ENCODE data around the gene GMPR2. TPM values are rescaled to one million over a fixed set of nuclear protein-coding genes. Genes with fewer than 3 reads are reported as not detected.

The GMPR2 gene
- total RNA-seq, 4 donors from 2014 or later: 39.0 to 57.2 (median 49.0) TPM

- no peak for DNase-seq (ENCODE audit: low spot score in 2 of 2)
- TF ChIP-seq CTCF (IDR thresholded peaks at IDR 0.05): no peak
- TF ChIP-seq POLR2A (IDR thresholded peaks at IDR 0.05): no peak
- peak overlapping the region; percentile 87 for H3K4me3 ChIP-seq (ENCODE audit: low read depth, poor library complexity, severe bottlenecking)
- intact Hi-C loops (cut with DNase I; ENCODE audit: low total_unique reads): no loop called here
- 9 to 11% methylated on average over 13 of the region's 13 CpGs for WGBS, 2 donors
These were observed 37.9 kb downstream of the GMPR2 start for GRCh38 chr14:24270537-24271133.

DNA sequence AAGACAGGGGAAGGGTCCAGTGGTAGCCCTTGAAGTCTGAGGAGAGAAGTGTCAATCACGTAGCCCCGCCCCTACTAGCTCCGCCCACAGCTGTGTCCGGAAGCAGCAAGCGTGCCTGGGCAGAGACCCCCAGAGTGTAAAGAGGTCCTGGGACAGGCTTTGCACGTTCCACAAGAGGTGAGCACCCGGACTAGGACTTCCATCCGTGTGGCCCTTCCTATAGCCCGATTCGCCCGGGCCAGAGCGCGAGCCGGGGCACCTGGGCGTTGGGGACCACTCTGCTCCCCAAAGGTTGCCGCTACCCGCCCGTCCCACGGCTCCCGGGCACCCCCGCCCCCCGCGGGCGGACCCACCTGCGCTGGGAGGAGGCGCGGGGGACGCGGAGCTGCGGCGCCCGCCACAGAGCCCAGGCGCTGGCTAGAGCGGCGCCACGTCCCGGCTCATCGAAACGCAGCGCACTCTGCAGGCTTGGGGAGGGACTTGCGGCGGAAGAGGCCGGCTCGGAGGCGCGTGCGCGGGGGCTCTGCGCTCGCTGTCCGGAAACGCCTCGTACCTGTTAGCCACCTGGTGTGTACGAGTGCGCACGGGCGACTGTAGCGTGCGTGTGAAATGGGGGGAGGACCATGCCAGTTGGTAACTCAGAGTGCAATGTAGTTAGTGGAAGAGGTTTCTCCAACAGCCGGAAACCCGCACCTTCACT, 38.6 kb downstream of the GMPR2 start, which contains the start of gene RABGGTA:
Gene RABGGTA (minus strand): TSS at position 464 of the 700 bp plus-strand sequence. CDS start 482 bp downstream, outside the sequence.
- DNase-seq (ENCODE audit: low spot score in 2 of 2): peak; percentile 67 to 96
- WGBS, 2 donors: 0 to 1% methylated on average over 23 to 33 of the region's 61 CpGs
- intact Hi-C loops (cut with DNase I; ENCODE audit: low total_unique reads): no loop called here
- TF ChIP-seq POLR2A (IDR thresholded peaks at IDR 0.05) (no peak), CTCF (IDR thresholded peaks at IDR 0.05) (peak in 1 of 3 donors; percentile 58)
- peak within 1 kb of the TSS; percentile 87 for H3K4me3 ChIP-seq (ENCODE audit: low read depth, poor library complexity, severe bottlenecking)

DNA sequence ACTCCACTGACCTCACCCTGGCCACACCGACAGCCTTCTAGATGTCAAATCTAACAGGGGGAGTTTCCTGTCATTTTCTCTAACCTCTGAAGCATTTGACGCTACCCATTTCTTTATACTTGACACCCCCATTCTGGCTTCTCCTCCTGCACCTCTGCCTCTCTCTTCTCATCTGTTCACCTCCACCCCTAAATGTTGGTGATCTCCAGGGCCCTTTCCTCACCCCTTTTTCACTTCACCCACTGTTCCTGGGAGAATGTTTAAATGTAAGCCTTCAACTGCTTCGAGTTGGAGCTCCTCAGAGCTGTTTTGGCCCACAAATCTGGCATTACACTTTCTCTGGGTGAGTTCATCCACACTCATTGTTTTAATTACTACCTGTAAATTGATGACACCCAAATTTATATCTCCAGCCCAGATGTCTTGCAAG, 39.1 kb downstream of the GMPR2 start:
- WGBS, 2 donors: 13 to 23% methylated on average over 3 of the region's 3 CpGs
- no peak for DNase-seq (ENCODE audit: low spot score in 2 of 2)
- intact Hi-C loops (cut with DNase I; ENCODE audit: low total_unique reads): no loop called here
- H3K4me3 ChIP-seq (ENCODE audit: low read depth, poor library complexity, severe bottlenecking): no peak overlapping the region
- TF ChIP-seq POLR2A (IDR thresholded peaks at IDR 0.05): no peak
- TF ChIP-seq CTCF (IDR thresholded peaks at IDR 0.05): no peak

GRCh38 chr14:24272467-24272866, 39.7 kb downstream of the GMPR2 start:
- H3K4me3 ChIP-seq (ENCODE audit: low read depth, poor library complexity, severe bottlenecking): no peak overlapping the region
- 77 to 88% methylated on average over 2 of the region's 2 CpGs for WGBS, 2 donors
- TF ChIP-seq POLR2A (IDR thresholded peaks at IDR 0.05) (no peak), CTCF (IDR thresholded peaks at IDR 0.05) (no peak)
- intact Hi-C loops (cut with DNase I; ENCODE audit: low total_unique reads): no loop called here
- no peak for DNase-seq (ENCODE audit: low spot score in 2 of 2)

- TF ChIP-seq CTCF (IDR thresholded peaks at IDR 0.05) (no peak), POLR2A (IDR thresholded peaks at IDR 0.05) (no peak)
- WGBS, 2 donors: 39 to 77% methylated on average over 3 of the region's 3 CpGs
- intact Hi-C loops (cut with DNase I; ENCODE audit: low total_unique reads): no loop called here
- no peak for DNase-seq (ENCODE audit: low spot score in 2 of 2)
- no peak overlapping the region for H3K4me3 ChIP-seq (ENCODE audit: low read depth, poor library complexity, severe bottlenecking)
These were observed 40.8 kb downstream of the GMPR2 start for GRCh38 chr14:24273422-24273998.
